Measurements from ENCODE around the gene HTR3B. TPM values are rescaled to one million over a fixed set of nuclear protein-coding genes. Genes with fewer than 3 reads are reported as not detected.

HTR3B gene
- polyA plus RNA-seq, 1 donor from 2014 or later: not detected

DNA sequence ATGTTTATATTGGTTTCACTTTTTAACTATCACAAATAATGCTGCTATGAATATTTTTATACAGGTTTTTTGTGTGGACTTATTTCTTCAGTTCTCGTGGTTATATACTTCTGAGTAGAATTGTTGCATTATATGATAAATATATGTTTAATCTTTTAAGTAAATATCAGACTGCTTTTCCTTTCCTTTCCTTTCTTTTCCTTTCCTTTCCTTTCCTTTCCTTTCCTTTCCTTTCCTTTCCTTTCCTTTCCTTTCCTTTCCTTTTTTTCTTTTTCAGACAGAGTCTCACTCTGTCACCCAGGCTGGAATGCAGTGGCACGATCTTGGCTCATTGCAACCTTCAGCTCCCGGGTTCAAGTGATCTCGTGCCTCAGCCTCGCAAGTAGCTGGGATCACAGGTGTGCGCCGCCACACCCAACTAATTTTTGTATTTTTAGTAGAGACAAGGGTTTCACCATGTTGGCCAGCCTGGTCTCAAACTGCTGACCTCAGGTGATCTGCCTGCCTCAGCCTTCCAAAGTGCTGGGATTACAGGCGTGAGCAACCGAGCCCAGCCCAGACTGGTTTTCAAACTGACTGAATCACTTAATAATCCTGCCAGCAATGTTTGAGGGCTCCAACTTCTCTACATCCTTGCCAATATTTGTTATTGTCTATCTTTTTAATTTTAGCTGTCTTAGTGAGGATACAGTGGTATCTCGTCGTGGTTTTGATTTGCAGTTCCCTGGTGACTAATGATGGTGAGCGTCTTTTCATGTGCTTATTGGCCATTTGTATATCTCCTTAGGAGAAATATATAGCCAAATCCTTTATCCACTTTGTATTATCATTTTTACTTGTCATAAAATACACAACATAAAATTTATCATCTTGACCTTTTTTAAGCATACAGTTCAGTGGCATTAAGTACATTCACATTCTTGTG lies 21.9 kb downstream of the HTR3B start:
- Histone ChIP-seq H3K27ac (ENCODE audit: low read length) (no peak overlapping the region), H3K4me3 (ENCODE audit: low read length) (no peak overlapping the region), H3K9me3 (ENCODE audit: low read length) (no peaks in the 10 kb centered on the region), H4K20me1 (ENCODE audit: insufficient read depth) (no peaks in the 10 kb centered on the region), H2AFZ (ENCODE audit: low read depth, low read length) (no peak overlapping the region), H3F3A (ENCODE audit: insufficient read depth, low read length, poor library complexity, severe bottlenecking) (no peaks in the 10 kb centered on the region), H3K9ac (ENCODE audit: low read length) (no peak overlapping the region), H3K27me3 (ENCODE audit: insufficient read depth, low read depth, low read length) (no peaks in the 10 kb centered on the region), H3K4me2 (ENCODE audit: low read length) (no peak overlapping the region), H3K79me2 (replicated peaks; ENCODE audit: insufficient read depth, low read length) (no peaks in the 10 kb centered on the region), H3K9me2 (ENCODE audit: insufficient read depth, low read length) (no peaks in the 10 kb centered on the region), H3K36me3 (ENCODE audit: insufficient read depth, low read length) (no peaks in the 10 kb centered on the region)
- no peak for TF ChIP-seq POLR2AphosphoS5 (IDR thresholded peaks at IDR 0.05)
- TF ChIP-seq, protein P1, sequence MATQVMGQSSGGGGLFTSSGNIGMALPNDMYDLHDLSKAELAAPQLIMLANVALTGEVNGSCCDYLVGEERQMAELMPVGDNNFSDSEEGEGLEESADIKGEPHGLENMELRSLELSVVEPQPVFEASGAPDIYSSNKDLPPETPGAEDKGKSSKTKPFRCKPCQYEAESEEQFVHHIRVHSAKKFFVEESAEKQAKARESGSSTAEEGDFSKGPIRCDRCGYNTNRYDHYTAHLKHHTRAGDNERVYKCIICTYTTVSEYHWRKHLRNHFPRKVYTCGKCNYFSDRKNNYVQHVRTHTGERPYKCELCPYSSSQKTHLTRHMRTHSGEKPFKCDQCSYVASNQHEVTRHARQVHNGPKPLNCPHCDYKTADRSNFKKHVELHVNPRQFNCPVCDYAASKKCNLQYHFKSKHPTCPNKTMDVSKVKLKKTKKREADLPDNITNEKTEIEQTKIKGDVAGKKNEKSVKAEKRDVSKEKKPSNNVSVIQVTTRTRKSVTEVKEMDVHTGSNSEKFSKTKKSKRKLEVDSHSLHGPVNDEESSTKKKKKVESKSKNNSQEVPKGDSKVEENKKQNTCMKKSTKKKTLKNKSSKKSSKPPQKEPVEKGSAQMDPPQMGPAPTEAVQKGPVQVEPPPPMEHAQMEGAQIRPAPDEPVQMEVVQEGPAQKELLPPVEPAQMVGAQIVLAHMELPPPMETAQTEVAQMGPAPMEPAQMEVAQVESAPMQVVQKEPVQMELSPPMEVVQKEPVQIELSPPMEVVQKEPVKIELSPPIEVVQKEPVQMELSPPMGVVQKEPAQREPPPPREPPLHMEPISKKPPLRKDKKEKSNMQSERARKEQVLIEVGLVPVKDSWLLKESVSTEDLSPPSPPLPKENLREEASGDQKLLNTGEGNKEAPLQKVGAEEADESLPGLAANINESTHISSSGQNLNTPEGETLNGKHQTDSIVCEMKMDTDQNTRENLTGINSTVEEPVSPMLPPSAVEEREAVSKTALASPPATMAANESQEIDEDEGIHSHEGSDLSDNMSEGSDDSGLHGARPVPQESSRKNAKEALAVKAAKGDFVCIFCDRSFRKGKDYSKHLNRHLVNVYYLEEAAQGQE (IDR thresholded peaks at IDR 0.05; ENCODE audit: borderline replicate concordance): no peak
- no peak for TF ChIP-seq EZH2 (IDR thresholded peaks at IDR 0.05; ENCODE audit: borderline replicate concordance, insufficient read depth, low read length, poor library complexity, severe bottlenecking)
- TF ChIP-seq, protein P2, sequence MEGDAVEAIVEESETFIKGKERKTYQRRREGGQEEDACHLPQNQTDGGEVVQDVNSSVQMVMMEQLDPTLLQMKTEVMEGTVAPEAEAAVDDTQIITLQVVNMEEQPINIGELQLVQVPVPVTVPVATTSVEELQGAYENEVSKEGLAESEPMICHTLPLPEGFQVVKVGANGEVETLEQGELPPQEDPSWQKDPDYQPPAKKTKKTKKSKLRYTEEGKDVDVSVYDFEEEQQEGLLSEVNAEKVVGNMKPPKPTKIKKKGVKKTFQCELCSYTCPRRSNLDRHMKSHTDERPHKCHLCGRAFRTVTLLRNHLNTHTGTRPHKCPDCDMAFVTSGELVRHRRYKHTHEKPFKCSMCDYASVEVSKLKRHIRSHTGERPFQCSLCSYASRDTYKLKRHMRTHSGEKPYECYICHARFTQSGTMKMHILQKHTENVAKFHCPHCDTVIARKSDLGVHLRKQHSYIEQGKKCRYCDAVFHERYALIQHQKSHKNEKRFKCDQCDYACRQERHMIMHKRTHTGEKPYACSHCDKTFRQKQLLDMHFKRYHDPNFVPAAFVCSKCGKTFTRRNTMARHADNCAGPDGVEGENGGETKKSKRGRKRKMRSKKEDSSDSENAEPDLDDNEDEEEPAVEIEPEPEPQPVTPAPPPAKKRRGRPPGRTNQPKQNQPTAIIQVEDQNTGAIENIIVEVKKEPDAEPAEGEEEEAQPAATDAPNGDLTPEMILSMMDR (IDR thresholded peaks at IDR 0.05; ENCODE audit: poor library complexity, severe bottlenecking): no peak
- TF ChIP-seq MXI1 (conservative IDR thresholded peaks at IDR 0.05; ENCODE audit: poor library complexity, severe bottlenecking): no peak
- TF ChIP-seq SMC3 (conservative IDR thresholded peaks at IDR 0.05; ENCODE audit: poor library complexity): no peak
- no peak for TF ChIP-seq EP300 (conservative IDR thresholded peaks at IDR 0.05; ENCODE audit: poor library complexity, severe bottlenecking)
- TF ChIP-seq RAD21 (conservative IDR thresholded peaks at IDR 0.05): no peak
- no peak for TF ChIP-seq TAF1 (IDR thresholded peaks at IDR 0.05; ENCODE audit: low read depth)

DNA sequence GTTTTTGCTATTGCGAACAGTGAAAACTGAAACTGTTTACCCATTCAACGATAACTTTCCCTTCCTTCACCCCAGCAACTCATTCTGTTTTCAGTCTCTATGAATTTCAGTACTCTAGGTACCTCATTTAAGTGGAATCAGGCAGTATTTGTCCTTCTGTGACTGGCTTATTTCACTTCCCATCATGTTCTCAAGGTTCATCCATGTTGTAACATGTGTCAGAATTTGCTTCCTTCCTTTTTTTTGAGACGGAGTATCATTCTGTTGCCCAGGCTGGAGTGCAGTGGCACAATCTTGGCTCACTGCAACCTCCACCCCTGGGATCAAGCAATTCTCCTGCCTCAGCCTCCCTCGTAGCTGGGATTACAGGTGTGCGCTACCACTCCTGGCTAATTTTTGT lies 23.7 kb downstream of the HTR3B start:
- H3K9me3 ChIP-seq (ENCODE audit: low read length): no peaks in the 10 kb centered on the region
- no peaks in the 10 kb centered on the region for H3K79me2 ChIP-seq (replicated peaks; ENCODE audit: insufficient read depth, low read length)
- H3F3A ChIP-seq (ENCODE audit: insufficient read depth, low read length, poor library complexity, severe bottlenecking): no peaks in the 10 kb centered on the region
- H3K36me3 ChIP-seq (ENCODE audit: insufficient read depth, low read length): no peaks in the 10 kb centered on the region
- H3K9ac ChIP-seq (ENCODE audit: low read length): no peak overlapping the region
- no peak overlapping the region for H3K27ac ChIP-seq (ENCODE audit: low read length)
- no peaks in the 10 kb centered on the region for H4K20me1 ChIP-seq (ENCODE audit: insufficient read depth)
- no peak overlapping the region for H2AFZ ChIP-seq (ENCODE audit: low read depth, low read length)
- no peak overlapping the region for H3K4me3 ChIP-seq (ENCODE audit: low read length)
- H3K9me2 ChIP-seq (ENCODE audit: insufficient read depth, low read length): no peaks in the 10 kb centered on the region
- TF ChIP-seq, protein P2 (IDR thresholded peaks at IDR 0.05; ENCODE audit: poor library complexity, severe bottlenecking): no peak
- TF ChIP-seq, protein P1 (IDR thresholded peaks at IDR 0.05; ENCODE audit: borderline replicate concordance): no peak
- TF ChIP-seq SMC3 (conservative IDR thresholded peaks at IDR 0.05; ENCODE audit: poor library complexity): no peak
- no peak for TF ChIP-seq MXI1 (conservative IDR thresholded peaks at IDR 0.05; ENCODE audit: poor library complexity, severe bottlenecking)
- TF ChIP-seq TAF1 (IDR thresholded peaks at IDR 0.05; ENCODE audit: low read depth): no peak
- TF ChIP-seq POLR2AphosphoS5 (IDR thresholded peaks at IDR 0.05): no peak
- TF ChIP-seq EZH2 (IDR thresholded peaks at IDR 0.05; ENCODE audit: borderline replicate concordance, insufficient read depth, low read length, poor library complexity, severe bottlenecking): no peak
- no peak for TF ChIP-seq RAD21 (conservative IDR thresholded peaks at IDR 0.05)
- no peak for TF ChIP-seq EP300 (conservative IDR thresholded peaks at IDR 0.05; ENCODE audit: poor library complexity, severe bottlenecking)
- H3K4me2 ChIP-seq (ENCODE audit: low read length): no peak overlapping the region
- no peaks in the 10 kb centered on the region for H3K27me3 ChIP-seq (ENCODE audit: insufficient read depth, low read depth, low read length)

All from neural cell (in vitro differentiated cells).